SU-DHL-6 (cell line): ENCODE results near the gene GPRC5B.

Experiments used
- H2AFZ ChIP-seq: fragments of 200-600 bp; sonication (generic); 2 replicates; pipeline ENCODE4 v1.6.1; 2014; ENCODE audit warnings: low read depth, mild to moderate bottlenecking, moderate library complexity, mixed read lengths, antibody characterized with exemption, low read length; ENCODE audit not compliant: severe bottlenecking
- H3F3A ChIP-seq: fragments of 200-600 bp; shearing (Covaris generic); 2 replicates; pipeline ENCODE4 v1.6.0; 2016; ENCODE audit warnings: antibody characterized with exemption, mild to moderate bottlenecking; ENCODE audit not compliant: insufficient read depth
- H3K27ac ChIP-seq: fragments of 200-600 bp; sonication (generic); 2 replicates; pipeline ENCODE4 v1.5.1; 2016; ENCODE audit warnings: low read depth, mild to moderate bottlenecking, low read length, moderate library complexity, mixed read lengths
- H3K27me3 ChIP-seq: fragments of 200-600 bp; sonication (generic), shearing (Covaris generic); 2 replicates; pipeline ENCODE4 v1.6.0; 2014; ENCODE audit warnings: mild to moderate bottlenecking, low read length
- H3K36me3 ChIP-seq: fragments of 200-600 bp; sonication (generic); 2 replicates; pipeline ENCODE4 v1.6.1; 2014; ENCODE audit warnings: mild to moderate bottlenecking, low read length, mixed read lengths
- H3K4me2 ChIP-seq: fragments of 300-600, 200-600 bp; shearing (Covaris generic), sonication (generic); 2 replicates; pipeline ENCODE4 v1.6.0; 2014; ENCODE audit warnings: low read length, low read depth, mild to moderate bottlenecking; ENCODE audit not compliant: poor library complexity, severe bottlenecking
- H3K4me3 ChIP-seq: fragments of 200-600 bp; sonication (generic); 2 replicates; pipeline ENCODE4 v1.5.1; 2014; ENCODE audit warnings: antibody characterized with exemption, low read length, mild to moderate bottlenecking, mixed read lengths; ENCODE audit not compliant: insufficient read depth, poor library complexity, severe bottlenecking
- H3K79me2 ChIP-seq: fragments of 200-600 bp; sonication (generic); 2 replicates; pipeline ENCODE4 v1.6.1; 2014; ENCODE audit warnings: mild to moderate bottlenecking, low read length, moderate library complexity; ENCODE audit not compliant: insufficient read depth
- H3K9ac ChIP-seq: fragments of 200-600 bp; sonication (generic); 2 replicates; pipeline ENCODE4 v1.7.0; 2014; ENCODE audit warnings: mild to moderate bottlenecking, low read length
- H3K9me2 ChIP-seq: fragments of 200-600 bp; sonication (generic); replicated peaks from 2 replicates; pipeline ENCODE4 v1.6.1; 2014; ENCODE audit warnings: low read length; ENCODE audit not compliant: insufficient read depth
- H3K9me3 ChIP-seq: fragments of 200-600 bp; sonication (generic); 2 replicates; pipeline ENCODE4 v1.6.1; 2014; ENCODE audit warnings: low read length, mixed read lengths; ENCODE audit not compliant: insufficient read depth
- H4K20me1 ChIP-seq: fragments of 200-600 bp; sonication (generic); 2 replicates; pipeline ENCODE4 v1.6.1; 2014; ENCODE audit warnings: low read depth, mild to moderate bottlenecking, antibody characterized with exemption, low read length, moderate library complexity, mixed read lengths
- EZH2phosphoT487 ChIP-seq: fragments of 200-600 bp; sonication (generic), shearing (Covaris generic); conservative IDR thresholded peaks from 2 replicates; pipeline ENCODE4 v1.6.1; 2018; ENCODE audit warnings: mild to moderate bottlenecking, antibody characterized with exemption, low read length, moderate library complexity, mixed read lengths
- TF ChIP-seq, protein P1 (sequence below): fragments of 200-600 bp; sonication (generic); IDR thresholded peaks from one replicate; pipeline ENCODE4 v1.5.1; 2017; ENCODE audit warnings: antibody characterized with exemption, mild to moderate bottlenecking, low read length, moderate library complexity; ENCODE audit not compliant: insufficient read depth, poor library complexity, severe bottlenecking

The GPRC5B gene

DNA sequence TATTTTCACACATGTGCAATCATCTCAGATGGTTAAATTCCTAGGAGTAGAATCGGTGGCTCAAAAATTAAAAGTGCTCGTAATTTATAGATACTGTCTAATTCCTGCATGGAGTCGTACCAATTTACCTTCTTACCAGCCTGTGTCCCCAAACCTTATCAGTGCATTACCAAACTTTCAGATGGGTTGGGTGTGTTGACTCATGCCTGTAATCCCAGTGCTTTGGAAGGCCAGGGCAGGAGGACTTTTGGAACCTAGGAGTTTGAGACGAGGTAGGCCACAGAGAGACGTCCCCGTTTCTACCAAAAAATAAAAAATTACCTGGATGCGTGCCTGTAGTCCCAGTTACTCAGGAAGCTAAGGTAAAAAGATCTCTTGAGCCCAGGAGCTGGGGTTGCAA, 34.5 kb upstream of the GPRC5B start:
- Histone ChIP-seq H4K20me1 (no peaks in the 10 kb centered on the region), H3K4me3 (no peak overlapping the region), H3K9me2 (no peaks in the 10 kb centered on the region), H3F3A (no peaks in the 10 kb centered on the region), H3K27ac (no peak overlapping the region), H3K79me2 (no peaks in the 10 kb centered on the region), H3K27me3 (no peaks in the 10 kb centered on the region), H3K9ac (no peak overlapping the region), H3K9me3 (no peaks in the 10 kb centered on the region), H2AFZ (no peak overlapping the region), H3K36me3 (no peaks in the 10 kb centered on the region), H3K4me2 (no peak overlapping the region)
- TF ChIP-seq, protein P1, sequence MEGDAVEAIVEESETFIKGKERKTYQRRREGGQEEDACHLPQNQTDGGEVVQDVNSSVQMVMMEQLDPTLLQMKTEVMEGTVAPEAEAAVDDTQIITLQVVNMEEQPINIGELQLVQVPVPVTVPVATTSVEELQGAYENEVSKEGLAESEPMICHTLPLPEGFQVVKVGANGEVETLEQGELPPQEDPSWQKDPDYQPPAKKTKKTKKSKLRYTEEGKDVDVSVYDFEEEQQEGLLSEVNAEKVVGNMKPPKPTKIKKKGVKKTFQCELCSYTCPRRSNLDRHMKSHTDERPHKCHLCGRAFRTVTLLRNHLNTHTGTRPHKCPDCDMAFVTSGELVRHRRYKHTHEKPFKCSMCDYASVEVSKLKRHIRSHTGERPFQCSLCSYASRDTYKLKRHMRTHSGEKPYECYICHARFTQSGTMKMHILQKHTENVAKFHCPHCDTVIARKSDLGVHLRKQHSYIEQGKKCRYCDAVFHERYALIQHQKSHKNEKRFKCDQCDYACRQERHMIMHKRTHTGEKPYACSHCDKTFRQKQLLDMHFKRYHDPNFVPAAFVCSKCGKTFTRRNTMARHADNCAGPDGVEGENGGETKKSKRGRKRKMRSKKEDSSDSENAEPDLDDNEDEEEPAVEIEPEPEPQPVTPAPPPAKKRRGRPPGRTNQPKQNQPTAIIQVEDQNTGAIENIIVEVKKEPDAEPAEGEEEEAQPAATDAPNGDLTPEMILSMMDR = no peak
- no peak for TF ChIP-seq EZH2phosphoT487

DNA sequence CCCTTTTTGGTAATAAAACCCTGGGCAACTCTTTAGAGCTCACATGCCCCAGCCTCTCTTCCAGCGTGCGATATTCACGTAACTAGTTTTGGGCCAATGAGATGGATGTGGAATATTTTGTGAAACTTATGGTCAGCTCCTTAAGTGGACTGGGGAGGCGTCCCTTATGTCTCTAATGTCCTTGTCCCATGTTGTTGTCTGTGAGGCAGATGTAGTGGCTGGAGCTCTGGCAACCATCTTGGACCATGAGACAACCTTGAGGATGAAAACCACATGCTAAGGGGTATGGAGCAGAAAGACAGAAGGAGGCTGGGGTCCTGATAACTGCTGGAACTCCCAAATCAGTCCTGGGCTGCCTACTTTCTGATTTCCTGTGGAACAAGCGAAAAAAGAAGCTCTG, 31.4 kb upstream of the GPRC5B start:
- Histone ChIP-seq H3F3A (no peaks in the 10 kb centered on the region), H3K4me2 (no peak overlapping the region), H3K27me3 (no peaks in the 10 kb centered on the region), H3K9me2 (no peaks in the 10 kb centered on the region), H3K36me3 (no peaks in the 10 kb centered on the region), H3K4me3 (no peak overlapping the region), H3K9me3 (no peaks in the 10 kb centered on the region), H4K20me1 (no peaks in the 10 kb centered on the region), H3K79me2 (no peaks in the 10 kb centered on the region), H2AFZ (no peak overlapping the region), H3K9ac (no peak overlapping the region), H3K27ac (no peak overlapping the region)
- TF ChIP-seq, protein P1 = no peak
- no peak for TF ChIP-seq EZH2phosphoT487

DNA sequence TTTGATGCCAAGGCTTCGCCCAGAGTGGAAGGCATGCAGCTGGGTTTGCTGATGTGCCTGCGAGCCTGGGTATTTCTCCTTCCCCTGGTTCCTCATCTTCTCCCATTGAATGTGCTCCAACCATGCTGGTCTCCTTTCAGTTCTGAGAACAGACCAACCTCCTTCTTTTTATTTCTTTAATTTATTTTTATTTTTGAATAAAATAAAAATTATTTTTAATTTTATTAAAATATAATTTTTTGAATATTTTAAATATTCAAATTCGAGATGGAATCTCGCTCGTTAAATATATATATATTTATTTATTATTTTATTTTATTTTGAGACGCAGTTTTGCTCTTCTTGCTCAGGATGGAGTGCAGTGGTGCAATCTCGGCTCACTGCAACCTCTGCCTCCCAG, 30.2 kb upstream of the GPRC5B start:
- H3K4me2 ChIP-seq = no peak overlapping the region
- no peaks in the 10 kb centered on the region for H3K9me2 ChIP-seq
- no peaks in the 10 kb centered on the region for H3K79me2 ChIP-seq
- H3K27me3 ChIP-seq = no peaks in the 10 kb centered on the region
- H4K20me1 ChIP-seq = no peaks in the 10 kb centered on the region
- H3K9me3 ChIP-seq = no peaks in the 10 kb centered on the region
- no peak for TF ChIP-seq EZH2phosphoT487
- TF ChIP-seq, protein P1 = no peak
- no peaks in the 10 kb centered on the region for H3F3A ChIP-seq
- H3K27ac ChIP-seq = no peak overlapping the region
- H3K4me3 ChIP-seq = no peak overlapping the region
- no peaks in the 10 kb centered on the region for H3K36me3 ChIP-seq
- H2AFZ ChIP-seq = no peak overlapping the region
- H3K9ac ChIP-seq = no peak overlapping the region

DNA sequence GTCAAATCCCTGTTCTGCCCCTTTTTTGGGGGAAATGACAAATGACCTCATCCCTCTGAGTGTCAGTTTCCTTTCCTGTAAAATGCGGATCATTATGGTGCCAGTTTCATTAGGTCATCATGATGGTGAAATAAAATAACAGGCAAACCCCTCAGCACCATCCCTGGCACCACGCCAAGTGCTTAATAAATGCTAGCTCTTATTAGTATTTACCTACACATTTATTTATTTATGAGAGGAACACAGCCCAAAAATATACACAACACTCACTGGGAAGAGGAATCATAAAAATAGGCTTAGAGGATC, 28.6 kb upstream of the GPRC5B start:
- Histone ChIP-seq H3K4me3 (no peak overlapping the region), H3K27me3 (no peaks in the 10 kb centered on the region), H2AFZ (no peak overlapping the region), H3F3A (no peaks in the 10 kb centered on the region), H3K4me2 (no peak overlapping the region), H3K27ac (no peak overlapping the region), H3K36me3 (no peaks in the 10 kb centered on the region), H3K9me3 (no peaks in the 10 kb centered on the region), H3K79me2 (no peaks in the 10 kb centered on the region), H3K9ac (no peak overlapping the region), H4K20me1 (no peaks in the 10 kb centered on the region), H3K9me2 (no peaks in the 10 kb centered on the region)
- TF ChIP-seq, protein P1 = no peak
- no peak for TF ChIP-seq EZH2phosphoT487
